Right cardiac atrium (tissue), 5 donors: ENCODE data around the gene SRRM2. TPM values are rescaled to one million over a fixed set of nuclear protein-coding genes. Genes with fewer than 3 reads are reported as not detected.
"Not testable (repeated sequence)": the region's sequence is repeated elsewhere in the genome, so short reads cannot be mapped to it uniquely, and the experiment has no call there.

Experiments used
- ATAC-seq, 2 donors: fragments of 200-7000 bp; cut with Tn5 transposase; one replicate each; pipeline versions ENCODE4 v1.8.0 to v1.9.1; 2020; ENCODE audit warnings: moderate library complexity in 2 of 2, mild to moderate bottlenecking in 1 of 2
- DNase-seq, 3 donors: peaks; one replicate each; pipeline ENCODE4 v3.0.0-alpha.2; 2020
- H3K27ac ChIP-seq: one replicate; pipeline ENCODE4 v1.5.1; 2013; ENCODE audit warnings: mild to moderate bottlenecking, low read length, control low read depth, moderate library complexity
- H3K27me3 ChIP-seq: one replicate; pipeline ENCODE4 v1.6.1; 2013; ENCODE audit not compliant: control insufficient read depth, insufficient read depth
- H3K4me1 ChIP-seq: one replicate; pipeline ENCODE4 v1.6.1; 2013; ENCODE audit warnings: low read length; ENCODE audit not compliant: control insufficient read depth, insufficient read depth
- H3K4me3 ChIP-seq: one replicate; pipeline ENCODE4 v1.5.1; 2013; ENCODE audit warnings: low read length, control low read depth
- H3K9me3 ChIP-seq: one replicate; pipeline ENCODE4 v1.6.1; 2013; ENCODE audit warnings: low read length; ENCODE audit not compliant: control insufficient read depth
- WGBS: extraction: QIAGEN DNeasy Blood & Tissue Kit; methylation state at CpG from one replicate; pipeline ENCODE4 v1.1.7; 2013; 5-methylcytosine and 5-hydroxymethylcytosine counted together
- intact Hi-C, 4 donors: fragments of 100-400 bp; cut with DNase I; formaldehyde crosslinking; loops; one replicate each; pipeline versions ENCODE4 v1.11.0 to v1.14.0; 2022 to 2023
- polyA plus RNA-seq: library from polyadenylated mRNA; stranded (reverse); fragments of 200-250 nt; gene quantifications from one replicate; pipeline ENCODE4 v1.2.3, GENCODE V29; 2013
- total RNA-seq, 4 donors: library from RNA; stranded (reverse); fragmentation: NEBNext Ultra II Directional; extraction: Animal tissue kit (Norgen Biotek cat#: 25700); gene quantifications; one replicate each; pipeline ENCODE4 v1.2.1, GENCODE V29; 2021
- donor health status: healthy with polysubstance abuse.
- donor health status: DM: no; HTN: yes; CAD: no.
- donor health status: DM: no; HTN: no; CAD: no.
- donor health status: DM: no; HTN: yes; CAD: no; lungs with severe emphysema.
- donor health status: DM: yes; HTN: yes; CAD: no.

The SRRM2 gene
- total and polyA plus RNA-seq, 5 donors = 299 to 402 (median 329) TPM

- Histone ChIP-seq H3K4me3 (no peak overlapping the region), H3K27ac (no peak overlapping the region), H3K27me3 (no peaks in the 10 kb centered on the region), H3K4me1 (no peaks in the 10 kb centered on the region), H3K9me3 (no peaks in the 10 kb centered on the region)
- WGBS = 6% methylated on average over 33 of the region's 33 CpGs
- ATAC-seq = peak; percentile 51 to 63
- intact Hi-C loops = no loop called here
- DNase-seq = peak; percentile 68 to 90 (median 87)
These were observed 36.9 kb upstream of the SRRM2 start for GRCh38 chr16:2715519-2715918.

GRCh38 chr16:2715966-2716885 lies 36.2 kb upstream of the SRRM2 start:
- no peak for ATAC-seq
- DNase-seq = no peak
- Histone ChIP-seq H3K4me1 (no peaks in the 10 kb centered on the region), H3K27ac (no peak overlapping the region), H3K4me3 (no peak overlapping the region), H3K27me3 (no peaks in the 10 kb centered on the region), H3K9me3 (no peaks in the 10 kb centered on the region)
- 58% methylated on average over 17 of the region's 17 CpGs for WGBS
- intact Hi-C loops = no loop called here

GRCh38 chr16:2716948-2717347 lies 35.5 kb upstream of the SRRM2 start:
- Histone ChIP-seq H3K4me3 (no peak overlapping the region), H3K27me3 (no peaks in the 10 kb centered on the region), H3K27ac (no peak overlapping the region), H3K9me3 (no peaks in the 10 kb centered on the region), H3K4me1 (no peaks in the 10 kb centered on the region)
- WGBS = 76% methylated on average over 10 of the region's 10 CpGs
- intact Hi-C loops = no loop called here
- no peak for DNase-seq
- ATAC-seq = no peak

GRCh38 chr16:2717383-2718263 lies 34.8 kb upstream of the SRRM2 start:
- intact Hi-C loops = no loop called here
- H3K27ac ChIP-seq = no peak overlapping the region
- no peak for DNase-seq
- no peaks in the 10 kb centered on the region for H3K4me1 ChIP-seq
- no peaks in the 10 kb centered on the region for H3K27me3 ChIP-seq
- H3K4me3 ChIP-seq = no peak overlapping the region
- H3K9me3 ChIP-seq = no peaks in the 10 kb centered on the region
- ATAC-seq = no peak
- 71% methylated on average over 21 of the region's 21 CpGs for WGBS

GRCh38 chr16:2719328-2720063 lies 32.9 kb upstream of the SRRM2 start:
- Histone ChIP-seq H3K27ac (no peak overlapping the region), H3K4me1 (no peaks in the 10 kb centered on the region), H3K9me3 (no peaks in the 10 kb centered on the region), H3K27me3 (no peaks in the 10 kb centered on the region), H3K4me3 (no peak overlapping the region)
- 57% methylated on average over 16 of the region's 16 CpGs for WGBS
- DNase-seq = no peak
- peak in 1 of 2 donors; percentile 24 for ATAC-seq
- intact Hi-C loops = no loop called here

- Histone ChIP-seq H3K4me1 (no peaks in the 10 kb centered on the region), H3K27ac (peak within 1 kb of the TSS; percentile 14), H3K4me3 (peak within 1 kb of the TSS; percentile 75), H3K27me3 (no peaks in the 10 kb centered on the region), H3K9me3 (no peaks in the 10 kb centered on the region)
- DNase-seq (peak in 1 of 3 donors; percentile 71), ATAC-seq (no peak)
- intact Hi-C loops = no loop called here
- 84% methylated on average over 26 of the region's 26 CpGs for WGBS
These were observed 32.4 kb upstream of the SRRM2 start, which contains the start of gene PRSS27 for GRCh38 chr16:2720064-2720457. Gene PRSS27, minus strand, starts transcription at chr16:2720224. Its CDS starts 64 bp downstream, at chr16:2720160.

- WGBS = 2% methylated on average over 99 of the region's 99 CpGs
- intact Hi-C loops = no loop called here
- Histone ChIP-seq H3K4me3 (peak overlapping the region; percentile 75), H3K9me3 (no peaks in the 10 kb centered on the region), H3K27me3 (no peaks in the 10 kb centered on the region), H3K4me1 (no peaks in the 10 kb centered on the region), H3K27ac (peak overlapping the region; percentile 14)
- ATAC-seq = peak; percentile 87 to 93
- DNase-seq = peak; percentile 88 to 94 (median 93)
These were observed 31.5 kb upstream of the SRRM2 start for GRCh38 chr16:2720719-2721633.

GRCh38 chr16:2721634-2722173 lies 30.7 kb upstream of the SRRM2 start:
- H3K4me1 ChIP-seq, ATAC-seq, DNase-seq, H3K9me3 ChIP-seq, H3K27ac ChIP-seq, H3K27me3 ChIP-seq, intact Hi-C loops: not testable (repeated sequence)
- H3K4me3 ChIP-seq = peak overlapping the region; percentile 75
- 41% methylated on average over 14 of the region's 14 CpGs for WGBS

- H3K9me3 ChIP-seq = no peaks in the 10 kb centered on the region
- intact Hi-C loops = no loop called here
- no peak overlapping the region for H3K4me3 ChIP-seq
- H3K27me3 ChIP-seq = no peaks in the 10 kb centered on the region
- ATAC-seq = no peak
- H3K27ac ChIP-seq = no peak overlapping the region
- WGBS = 73% methylated on average over 7 of the region's 7 CpGs
- H3K4me1 ChIP-seq = no peaks in the 10 kb centered on the region
- no peak for DNase-seq
These were observed 28.3 kb upstream of the SRRM2 start for GRCh38 chr16:2724088-2724676.
